Bronchial epithelial cell (primary cell): Measurements from ENCODE around the gene COMTD1. TPM values are rescaled to one million over a fixed set of nuclear protein-coding genes. Genes with fewer than 3 reads are reported as not detected.
A peak's percentile ranks its signal among the peaks of the same experiment; 100 is the strongest.

ENCODE experiments used
- DNase-seq: peaks from one replicate; pipeline ENCODE4 v3.0.0-alpha.2; 2010; ENCODE audit warnings: low read depth
- FAIRE-seq: peaks from 2 replicates; lab custom pipeline; 2011; peaks lifted over from hg19 to GRCh38; lab: Jason Lieb, UNC
- H3K27me3 ChIP-seq: 2 replicates; pipeline ENCODE4 v1.5.1; 2011; ENCODE audit warnings: low read length; ENCODE audit not compliant: control insufficient read depth, insufficient read depth
- H3K36me3 ChIP-seq: 2 replicates; pipeline ENCODE4 v1.5.1; 2011; ENCODE audit warnings: low read length; ENCODE audit not compliant: control insufficient read depth, insufficient read depth
- H3K4me3 ChIP-seq: 2 replicates; pipeline ENCODE4 v1.5.1; 2011; ENCODE audit warnings: mild to moderate bottlenecking, low read depth, low read length, control low read depth
- CTCF ChIP-seq: IDR thresholded peaks from 2 replicates; pipeline ENCODE4 v1.5.1; 2011; ENCODE audit warnings: mild to moderate bottlenecking, moderate library complexity, low read length, control low read depth, inconsistent platforms; ENCODE audit not compliant: insufficient read depth, severe bottlenecking
- total RNA-seq: library from RNA; depleted of rRNA; stranded (reverse); fragments of >200 nt; gene quantifications from 2 replicates; pipeline ENCODE4 v1.2.1, GENCODE V29; 2014

The COMTD1 gene
- total RNA-seq, 1 donor from 2014 or later: 11.8 TPM

- Histone ChIP-seq H3K4me3 (peak overlapping the region; percentile 17), H3K36me3 (no peaks in the 10 kb centered on the region), H3K27me3 (no peaks in the 10 kb centered on the region)
- TF ChIP-seq CTCF: peak; percentile 14
- DNase-seq (no peak), FAIRE-seq (no peak)
These were observed 40.5 kb upstream of the COMTD1 start for GRCh38 chr10:75276069-75276872.

- FAIRE-seq (no peak), DNase-seq (no peak)
- no peaks in the 10 kb centered on the region for H3K36me3 ChIP-seq
- no peak for TF ChIP-seq CTCF
- no peak overlapping the region for H3K4me3 ChIP-seq
- no peaks in the 10 kb centered on the region for H3K27me3 ChIP-seq
These were observed 37.1 kb upstream of the COMTD1 start for GRCh38 chr10:75272896-75273295.

- no peak for FAIRE-seq
- no peaks in the 10 kb centered on the region for H3K36me3 ChIP-seq
- TF ChIP-seq CTCF: no peak
These were observed 36.3 kb upstream of the COMTD1 start for GRCh38 chr10:75272094-75272493.

GRCh38 chr10:75269605-75270004 is 33.8 kb upstream of the COMTD1 start:
- H3K36me3 ChIP-seq: no peaks in the 10 kb centered on the region
- no peak for FAIRE-seq
- H3K4me3 ChIP-seq: no peak overlapping the region
- TF ChIP-seq CTCF: no peak
- no peak for DNase-seq
- no peaks in the 10 kb centered on the region for H3K27me3 ChIP-seq

More at GRCh38 chr10:75272094-75272493, 36.3 kb upstream of the COMTD1 start:
- no peak overlapping the region for H3K4me3 ChIP-seq
- H3K27me3 ChIP-seq: no peaks in the 10 kb centered on the region
- no peak for DNase-seq

- Histone ChIP-seq H3K27me3 (no peaks in the 10 kb centered on the region), H3K4me3 (no peak overlapping the region), H3K36me3 (no peaks in the 10 kb centered on the region)
- DNase-seq (peak; percentile 20), FAIRE-seq (no peak)
- TF ChIP-seq CTCF: no peak
These were observed 31.2 kb upstream of the COMTD1 start for GRCh38 chr10:75266945-75267344.
